B cell (primary cell): ENCODE results near the gene CALM3. TPM values are rescaled to one million over a fixed set of nuclear protein-coding genes. Genes with fewer than 3 reads are reported as not detected.
A peak's percentile ranks its signal among the peaks of the same experiment; 100 is the strongest.

Source experiments
- ATAC-seq: fragments of 200-7000 bp; cut with Tn5 transposase; one replicate; pipeline ENCODE4 v1.10.0; 2021; ENCODE audit warnings: low read depth, mild to moderate bottlenecking, moderate number of reproducible peaks, moderate library complexity
- CTCF ChIA-PET: fragments of 350-600 bp; sonication (Branson Sonifier 250); formaldehyde crosslinking; loops from one replicate; lab custom pipeline; 2021; ENCODE audit warnings: antibody characterized with exemption, inconsistent platforms; lab: Charles Lee
- POLR2A ChIA-PET: fragments of 350-600 bp; sonication (Branson Sonifier 250); formaldehyde crosslinking; loops from one replicate; lab custom pipeline; 2021; ENCODE audit warnings: antibody characterized with exemption; lab: Charles Lee
- DNase-seq: peaks from one replicate; pipeline ENCODE4 v3.0.0; 2013
- H2AFZ ChIP-seq: 2 replicates; pipeline ENCODE4 v1.6.1; 2012; ENCODE audit warnings: mild to moderate bottlenecking, low read depth, low read length; ENCODE audit not compliant: insufficient read depth, poor library complexity, severe bottlenecking
- H3K27ac ChIP-seq, 2 donors: 1 replicate in 1 of 2; 2 replicates in 1 of 2; pipeline ENCODE4 v1.5.1; 2012 to 2013; ENCODE audit warnings: low read length in 2 of 2, mild to moderate bottlenecking in 2 of 2, moderate library complexity in 1 of 2
- H3K27me3 ChIP-seq, 4 experiments: fragments of 200-600 bp in 1 of 4; sonication (generic) in 1 of 4; replicated peaks in 1 of 4; 1 replicate in 2 of 4; 2 replicates in 2 of 4; pipeline versions ENCODE4 v1.6.1 to v1.7.0; 2013 to 2016; ENCODE audit warnings: low read length in 3 of 4, mild to moderate bottlenecking in 2 of 4, mixed read lengths in 1 of 4, moderate library complexity in 1 of 4; ENCODE audit not compliant: insufficient read depth in 4 of 4, control insufficient read depth in 3 of 4; ENCODE audit errors: control extremely low read depth in 1 of 4
- H3K36me3 ChIP-seq, 2 experiments: replicated peaks in 1 of 2; 1 replicate in 1 of 2; 2 replicates in 1 of 2; pipeline versions ENCODE4 v1.6.1 to v1.7.1; 2013; ENCODE audit warnings: low read length in 1 of 2; ENCODE audit not compliant: insufficient read depth in 2 of 2, control insufficient read depth in 1 of 2; ENCODE audit errors: control extremely low read depth in 1 of 2, extremely low read depth in 1 of 2
- H3K4me1 ChIP-seq, 2 donors: fragments of 200-600 bp in 1 of 2; sonication (generic) in 1 of 2; 1 replicate in 1 of 2; 2 replicates in 1 of 2; pipeline versions ENCODE4 v1.5.1 to v1.6.1; 2013 to 2017; ENCODE audit warnings: low read length in 2 of 2; ENCODE audit not compliant: control insufficient read depth in 2 of 2, insufficient read depth in 2 of 2
- H3K4me2 ChIP-seq: replicated peaks from 2 replicates; pipeline ENCODE3; 2012; ENCODE audit warnings: mild to moderate bottlenecking, low read depth, low read length; ENCODE audit not compliant: poor library complexity, severe bottlenecking
- H3K4me3 ChIP-seq, 5 experiments: fragments of 200-600 bp in 1 of 5; sonication (generic) in 1 of 5; 1 replicate in 3 of 5; 2 replicates in 2 of 5; pipeline versions ENCODE4 v1.5.1 to v1.7.0; 2011 to 2016; ENCODE audit warnings: low read length in 4 of 5, mild to moderate bottlenecking in 4 of 5, low read depth in 2 of 5, control low read depth in 1 of 5, moderate library complexity in 1 of 5; ENCODE audit not compliant: insufficient read depth in 1 of 5; ENCODE audit errors: control extremely low read depth in 1 of 5, extremely low read depth in 1 of 5
- H3K79me2 ChIP-seq: fragments of 200-600 bp; sonication (generic); one replicate; pipeline ENCODE4 v1.6.0; 2016; ENCODE audit warnings: low read length; ENCODE audit not compliant: control insufficient read depth, insufficient read depth
- H3K9ac ChIP-seq: fragments of 200-600 bp; sonication (generic); 2 replicates; pipeline ENCODE4 v1.6.1; 2017; ENCODE audit warnings: mild to moderate bottlenecking, low read length, moderate library complexity
- H3K9me3 ChIP-seq, 3 donors: one replicate each; pipeline versions ENCODE4 v1.6.1 to v1.7.1; 2013; ENCODE audit warnings: low read length in 2 of 3; ENCODE audit not compliant: control insufficient read depth in 2 of 3, insufficient read depth in 1 of 3; ENCODE audit errors: control extremely low read depth in 1 of 3
- H4K20me1 ChIP-seq: 2 replicates; pipeline ENCODE4 v1.6.0; 2012; ENCODE audit warnings: mild to moderate bottlenecking, low read length; ENCODE audit not compliant: insufficient read depth, control insufficient read depth, poor library complexity, severe bottlenecking
- H3K27ac Mint-ChIP-seq: one replicate; pipeline ENCODE4 v1.8.0; 2021; ENCODE audit warnings: mixed read lengths
- H3K27me3 Mint-ChIP-seq: one replicate; pipeline ENCODE4 v1.8.0; 2021; ENCODE audit warnings: mixed read lengths
- H3K4me1 Mint-ChIP-seq: one replicate; pipeline ENCODE4 v1.8.0; 2021; ENCODE audit warnings: mixed read lengths
- H3K4me3 Mint-ChIP-seq: one replicate; pipeline ENCODE4 v1.8.0; 2021; ENCODE audit warnings: mixed read lengths
- H3K9me3 Mint-ChIP-seq: one replicate; pipeline ENCODE4 v1.8.0; 2022; ENCODE audit warnings: mixed read lengths; ENCODE audit not compliant: insufficient read depth
- EZH2 ChIP-seq: IDR thresholded peaks from 2 replicates; pipeline ENCODE4 v1.6.1; 2012; ENCODE audit warnings: borderline replicate concordance, low read depth, mild to moderate bottlenecking, moderate library complexity, low read length; ENCODE audit not compliant: insufficient read depth, poor library complexity, severe bottlenecking
- WGBS: methylation state at CpG from one replicate; pipeline ENCODE4 v1.1.5; 2013; ENCODE audit warnings: missing lambda C conversion rate; ENCODE audit not compliant: insufficient coverage; 5-methylcytosine and 5-hydroxymethylcytosine counted together
- intact Hi-C: fragments of 100-400 bp; cut with micrococcal nuclease; formaldehyde crosslinking; loops from one replicate; pipeline ENCODE4 v1.10.0; 2022
- polyA plus RNA-seq: library from polyadenylated mRNA; depleted of rRNA; stranded (reverse); fragments of >200 nt; gene quantifications from 2 replicates; pipeline ENCODE4 v1.2.3, GENCODE V29; 2012
- total RNA-seq, 2 donors: library from RNA; stranded (reverse); fragments of 120-200 nt in 1 of 2; gene quantifications; 1 replicate in 1 of 2; 2 replicates in 1 of 2; pipeline versions ENCODE4 v1.2.3 to v1.2.4, GENCODE V29; 2013 to 2022
- TF ChIP-seq, protein P1 (sequence below): fragments of 200-600 bp; IDR thresholded peaks from one replicate; pipeline ENCODE4 v1.8.0; 2022; ENCODE audit warnings: antibody characterized with exemption, mild to moderate bottlenecking

Gene CALM3
- total and polyA plus RNA-seq, 2 donors (not counting 1 experiment from before 2014, with no cell fraction given) = 99.0 to 99.3 TPM

DNA sequence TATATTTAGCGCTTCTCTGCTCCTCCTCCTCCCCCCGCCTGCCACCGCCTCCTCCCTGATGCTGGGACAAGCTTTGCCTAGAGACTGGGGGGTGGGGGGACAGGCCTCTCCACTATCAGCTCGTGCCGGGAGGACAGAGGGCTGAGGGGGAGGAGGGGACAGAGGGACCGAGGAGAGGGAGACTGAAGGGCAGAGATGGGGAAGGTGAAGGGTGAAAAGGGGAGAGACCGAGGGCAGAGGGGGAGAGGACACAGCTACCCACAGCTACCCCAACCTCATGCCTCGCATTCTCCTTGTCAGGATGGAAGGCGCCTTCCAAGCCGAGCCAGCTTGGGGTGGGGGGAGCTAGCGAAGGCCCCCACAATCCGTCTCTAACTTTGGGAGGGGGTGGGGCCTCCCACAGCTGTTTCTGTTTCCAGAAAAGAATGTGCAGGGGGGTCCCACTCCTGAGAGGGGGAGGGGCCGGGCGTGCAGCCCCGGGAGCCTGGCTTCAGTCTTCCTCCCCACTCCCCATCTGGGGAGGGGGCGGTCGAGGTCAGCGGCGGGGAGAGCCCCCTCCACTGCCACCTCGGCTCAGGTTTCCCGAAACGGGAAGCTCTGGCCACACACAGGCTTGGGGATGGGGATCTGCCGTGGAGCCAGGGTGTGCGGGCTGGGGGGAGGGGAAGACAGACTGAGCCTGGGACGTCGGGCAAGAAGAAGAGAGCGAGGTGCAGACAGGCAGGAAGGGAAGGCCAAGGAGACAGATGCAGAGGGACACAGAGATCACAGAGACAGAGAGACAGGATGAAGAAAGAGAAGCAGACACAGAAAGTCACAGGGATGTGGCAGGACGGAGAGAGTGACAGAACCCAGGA is 58.2 kb downstream of the CALM3 start:
- intact Hi-C loops = loop anchor here (2.0 kb wide), 1 partner anchor 453 kb away; the partner anchor contains the start of gene ZC3H4
- H3K36me3 ChIP-seq = no peaks in the 10 kb centered on the region
- peaks cover 24% of the 10 kb centered on the region for H3K27me3 Mint-ChIP-seq
- H3K4me2 ChIP-seq = peak overlapping the region; percentile 94
- ChIA-PET POLR2A (interaction anchor here (0.6 to 1.2 kb wide), 3 partner anchors 11 to 23 kb away, joined by 3 to 6 read pairs (median 5); partner anchors contain the start of gene GNG8), CTCF (interaction anchor here (1.0 to 12.3 kb wide), 3 partner anchors 31 to 58 kb away, joined by 3 to 447 read pairs (median 4); partner anchors contain the start of gene CALM3)
- WGBS = 7% methylated on average over 16 of the region's 28 CpGs
- H3K27me3 ChIP-seq = peaks cover 0 to 42% (median 22%) of the 10 kb centered on the region in 4 experiments
- ATAC-seq = no peak
- peaks cover 31% of the 10 kb centered on the region in 2 donors for H3K4me1 ChIP-seq
- peak overlapping the region; percentile 31 for H2AFZ ChIP-seq
- peak overlapping the region in 1 of 5 experiments; percentile 60 for H3K4me3 ChIP-seq
- H3K4me3 Mint-ChIP-seq = peak overlapping the region; percentile 78
- H3K79me2 ChIP-seq = no peaks in the 10 kb centered on the region
- H3K4me1 Mint-ChIP-seq = peaks cover 23% of the 10 kb centered on the region
- H3K27ac ChIP-seq = no peak overlapping the region
- peak overlapping the region; percentile 42 for H3K27ac Mint-ChIP-seq
- no peaks in the 10 kb centered on the region for H3K9me3 Mint-ChIP-seq
- no peak overlapping the region for H3K9ac ChIP-seq
- DNase-seq = peak; percentile 51
- TF ChIP-seq, protein P1, sequence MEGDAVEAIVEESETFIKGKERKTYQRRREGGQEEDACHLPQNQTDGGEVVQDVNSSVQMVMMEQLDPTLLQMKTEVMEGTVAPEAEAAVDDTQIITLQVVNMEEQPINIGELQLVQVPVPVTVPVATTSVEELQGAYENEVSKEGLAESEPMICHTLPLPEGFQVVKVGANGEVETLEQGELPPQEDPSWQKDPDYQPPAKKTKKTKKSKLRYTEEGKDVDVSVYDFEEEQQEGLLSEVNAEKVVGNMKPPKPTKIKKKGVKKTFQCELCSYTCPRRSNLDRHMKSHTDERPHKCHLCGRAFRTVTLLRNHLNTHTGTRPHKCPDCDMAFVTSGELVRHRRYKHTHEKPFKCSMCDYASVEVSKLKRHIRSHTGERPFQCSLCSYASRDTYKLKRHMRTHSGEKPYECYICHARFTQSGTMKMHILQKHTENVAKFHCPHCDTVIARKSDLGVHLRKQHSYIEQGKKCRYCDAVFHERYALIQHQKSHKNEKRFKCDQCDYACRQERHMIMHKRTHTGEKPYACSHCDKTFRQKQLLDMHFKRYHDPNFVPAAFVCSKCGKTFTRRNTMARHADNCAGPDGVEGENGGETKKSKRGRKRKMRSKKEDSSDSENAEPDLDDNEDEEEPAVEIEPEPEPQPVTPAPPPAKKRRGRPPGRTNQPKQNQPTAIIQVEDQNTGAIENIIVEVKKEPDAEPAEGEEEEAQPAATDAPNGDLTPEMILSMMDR = no peak
- TF ChIP-seq EZH2 = peak; percentile 56
- H3K9me3 ChIP-seq = peaks cover 0 to 10% (median 2%) of the 10 kb centered on the region in 3 donors
- no peaks in the 10 kb centered on the region for H4K20me1 ChIP-seq
